KOPT-K1 (cell line): ENCODE results near the gene AJAP1.

ENCODE experiments used
- H3K27ac ChIP-seq: fragments of 200-600 bp; sonication (generic); 2 replicates; pipeline ENCODE4 v1.5.1; 2016; ENCODE audit warnings: antibody characterized with exemption, mild to moderate bottlenecking, low read depth, low read length; ENCODE audit not compliant: poor library complexity, severe bottlenecking
- H3K36me3 ChIP-seq: fragments of 200-600 bp; sonication (generic); 2 replicates; pipeline ENCODE4 v1.5.1; 2017; ENCODE audit warnings: antibody characterized with exemption, mild to moderate bottlenecking, low read length, moderate library complexity; ENCODE audit not compliant: insufficient read depth
- H3K9me3 ChIP-seq: fragments of 200-600 bp; sonication (generic); 2 replicates; pipeline ENCODE4 v1.5.1; 2017; ENCODE audit warnings: antibody characterized with exemption, low read length, mild to moderate bottlenecking; ENCODE audit not compliant: insufficient read depth, poor library complexity, severe bottlenecking

The AJAP1 gene

DNA sequence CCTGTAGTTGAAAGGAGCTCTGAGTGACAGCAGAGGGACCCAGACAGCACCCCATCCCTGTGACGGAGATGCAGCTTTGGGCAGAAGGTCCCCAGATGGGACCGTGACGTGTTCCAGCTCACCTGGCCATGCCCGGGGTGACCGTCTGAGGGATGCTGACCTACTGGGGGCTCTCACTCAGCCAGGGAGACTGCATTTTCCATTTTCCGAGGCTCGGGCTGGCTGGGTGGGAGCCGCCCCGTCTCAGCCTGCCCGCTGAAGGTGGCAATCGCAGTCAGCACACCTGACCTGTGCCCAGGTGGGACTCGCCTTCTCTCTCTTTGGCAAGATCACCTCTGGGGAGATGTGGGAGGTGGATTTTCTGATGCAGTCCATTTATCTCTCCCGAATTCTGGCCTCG lies 127.2 kb downstream of the AJAP1 start:
- Histone ChIP-seq H3K9me3 (no peaks in the 10 kb centered on the region), H3K27ac (no peak overlapping the region), H3K36me3 (no peaks in the 10 kb centered on the region)

DNA sequence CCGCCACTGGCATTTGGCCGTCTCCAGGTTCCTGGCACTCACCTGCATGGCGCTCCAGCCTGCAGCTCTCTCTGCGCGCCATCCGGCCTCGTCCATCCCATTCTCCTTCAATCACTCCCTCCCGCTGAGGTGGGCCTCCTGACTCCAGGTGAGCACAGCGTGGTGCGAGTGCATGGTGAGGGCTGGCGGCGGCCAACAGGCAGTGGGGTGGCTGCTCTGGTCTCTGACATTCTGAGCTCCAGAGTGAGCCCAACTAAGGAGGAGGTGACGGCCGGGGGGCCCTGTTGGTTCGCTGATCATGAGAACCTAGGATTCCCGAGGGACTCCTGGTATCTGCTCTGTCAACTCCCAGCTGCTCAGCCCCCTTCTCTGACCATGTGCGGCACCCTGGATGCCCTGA lies 130.4 kb downstream of the AJAP1 start:
- no peaks in the 10 kb centered on the region for H3K9me3 ChIP-seq
- H3K36me3 ChIP-seq: no peaks in the 10 kb centered on the region
- H3K27ac ChIP-seq: no peak overlapping the region

DNA sequence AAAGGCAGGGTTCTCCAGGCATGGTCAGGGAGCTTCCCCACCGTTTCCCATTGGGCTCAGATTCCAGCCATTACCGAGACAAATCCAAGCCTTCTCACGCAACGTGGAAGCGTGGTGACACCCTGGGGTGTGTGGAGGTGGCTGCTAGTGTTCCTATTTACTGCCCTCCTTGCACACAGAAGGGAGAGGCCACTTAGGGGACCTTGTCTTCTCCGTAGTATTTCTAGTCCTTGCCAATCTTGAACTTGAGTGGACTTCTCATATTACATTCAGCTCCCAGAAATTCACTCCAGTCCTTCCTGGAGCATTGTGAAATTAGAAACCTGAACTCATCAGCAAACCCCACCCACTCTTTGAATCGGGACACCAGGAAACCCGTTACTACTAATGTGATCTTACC lies 131.6 kb downstream of the AJAP1 start:
- Histone ChIP-seq H3K9me3 (no peaks in the 10 kb centered on the region), H3K36me3 (no peaks in the 10 kb centered on the region), H3K27ac (no peak overlapping the region)

DNA sequence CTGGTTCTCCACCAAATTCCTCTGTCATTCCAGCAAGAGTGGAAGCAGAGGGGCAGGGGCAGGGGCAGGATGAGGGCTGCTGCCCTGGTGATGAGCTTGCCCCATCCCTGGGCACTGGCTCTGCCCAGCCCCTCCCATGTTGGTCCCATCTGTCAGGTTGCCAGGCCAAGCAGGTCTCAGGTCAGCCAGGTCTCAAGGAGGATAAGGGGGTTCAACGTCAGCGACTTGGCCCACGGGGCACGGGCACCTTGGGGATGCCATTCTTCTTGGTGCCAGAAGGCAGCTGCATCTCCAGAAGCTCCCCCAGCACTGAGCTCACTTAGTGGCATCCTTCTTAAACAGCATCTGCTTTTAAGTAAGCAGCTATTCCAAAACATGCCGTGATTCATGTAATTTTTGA lies 133.1 kb downstream of the AJAP1 start:
- H3K9me3 ChIP-seq: no peaks in the 10 kb centered on the region
- no peaks in the 10 kb centered on the region for H3K36me3 ChIP-seq
- H3K27ac ChIP-seq: no peak overlapping the region

DNA sequence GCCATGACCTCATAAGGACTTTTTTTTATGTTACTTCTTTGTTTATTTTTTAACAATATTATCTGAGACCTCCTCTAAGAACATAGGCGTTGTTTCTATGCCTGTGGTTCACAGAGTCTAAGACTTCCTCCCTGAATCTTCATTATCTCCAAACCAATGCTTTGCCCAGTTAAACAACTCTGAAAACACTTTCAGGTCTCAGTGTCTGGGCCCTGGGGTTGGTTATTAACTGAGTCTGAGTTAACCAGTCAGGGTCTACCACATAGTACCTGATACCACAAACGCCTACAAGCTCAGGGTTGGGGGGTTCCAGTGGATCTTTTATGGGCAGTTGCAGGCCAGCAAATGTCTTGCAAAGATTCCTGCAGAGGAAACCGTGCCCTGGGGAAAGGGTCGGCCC lies 138.2 kb downstream of the AJAP1 start:
- Histone ChIP-seq H3K27ac (no peak overlapping the region), H3K9me3 (no peaks in the 10 kb centered on the region), H3K36me3 (no peaks in the 10 kb centered on the region)

DNA sequence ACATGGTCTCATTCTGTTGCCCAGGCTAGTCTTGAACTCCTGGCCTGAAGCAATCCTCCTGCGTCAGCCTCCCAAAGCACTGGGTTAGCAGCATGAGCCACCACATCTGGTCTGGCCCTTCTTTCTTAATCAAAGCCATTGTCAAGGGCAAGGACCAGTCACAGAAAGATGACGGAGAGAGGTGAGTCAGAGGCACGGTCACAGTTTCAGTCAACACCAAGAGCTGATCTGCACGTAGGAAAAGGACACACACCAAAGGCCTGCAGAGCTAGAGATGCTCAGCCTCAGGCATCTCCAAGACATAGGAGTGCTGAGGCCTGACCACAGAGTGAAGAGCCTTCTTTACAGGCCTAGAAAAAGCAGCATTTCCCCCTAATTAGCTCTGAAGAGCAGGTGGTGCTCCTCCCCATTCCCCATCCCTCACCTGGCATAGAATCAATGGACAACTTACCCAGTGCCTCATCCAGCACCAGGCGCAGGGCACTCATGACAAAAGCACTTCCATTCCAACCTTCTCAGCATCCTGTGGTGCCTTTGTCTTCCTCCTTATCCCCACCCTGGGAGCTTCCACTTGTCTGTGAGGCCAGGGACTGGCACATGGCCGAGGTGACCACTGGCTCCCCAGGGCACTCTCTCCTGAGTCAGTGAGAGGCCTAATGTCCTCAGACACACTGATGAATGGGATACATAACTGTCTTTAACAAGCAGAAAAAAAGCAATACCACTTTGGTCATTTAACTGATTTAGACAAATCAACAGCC lies 139.8 kb downstream of the AJAP1 start:
- no peaks in the 10 kb centered on the region for H3K36me3 ChIP-seq
- H3K9me3 ChIP-seq: no peaks in the 10 kb centered on the region
- no peak overlapping the region for H3K27ac ChIP-seq

DNA sequence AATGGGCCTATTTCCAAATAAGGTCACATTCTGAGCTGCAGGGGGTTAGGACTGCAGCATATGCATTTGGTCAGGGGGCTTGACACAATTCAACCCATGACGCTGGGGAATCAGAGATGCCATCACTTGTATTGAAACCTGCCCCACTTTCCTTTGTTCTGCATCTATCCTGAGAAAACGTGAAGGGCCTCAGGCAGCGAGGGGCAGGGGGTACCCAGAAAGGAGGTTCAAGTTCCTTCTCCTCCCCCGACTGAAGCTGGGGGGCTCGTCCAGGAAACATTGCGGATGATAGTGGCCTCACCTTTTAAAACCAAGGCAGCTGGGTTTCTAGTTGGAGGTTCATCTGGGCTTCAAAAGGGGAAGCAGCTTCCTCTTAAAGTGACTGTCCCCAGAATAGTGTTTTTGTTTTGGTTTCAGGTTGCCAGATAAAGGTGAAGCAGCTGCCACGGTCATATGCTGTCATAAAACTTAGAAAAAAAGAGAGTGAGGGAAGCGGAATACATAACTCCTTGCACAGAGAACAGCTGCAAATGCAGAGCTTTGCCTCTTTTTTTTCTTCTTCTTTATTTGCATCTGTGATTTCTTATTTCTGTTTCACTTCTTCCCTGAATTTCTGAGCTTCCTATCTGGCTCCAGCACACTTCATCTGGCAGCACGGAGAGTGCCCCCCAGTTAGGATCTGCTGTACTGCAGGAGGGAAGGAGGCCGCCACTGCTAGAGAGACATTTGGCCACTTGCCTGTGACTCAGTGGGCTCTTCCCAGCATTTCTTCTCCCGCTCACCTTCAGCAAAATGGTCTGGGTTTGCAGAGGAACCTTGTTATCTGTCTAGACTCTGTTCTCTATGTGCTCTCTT lies 142.0 kb downstream of the AJAP1 start:
- H3K9me3 ChIP-seq: peaks cover 5% of the 10 kb centered on the region
- no peak overlapping the region for H3K27ac ChIP-seq
- H3K36me3 ChIP-seq: no peaks in the 10 kb centered on the region

DNA sequence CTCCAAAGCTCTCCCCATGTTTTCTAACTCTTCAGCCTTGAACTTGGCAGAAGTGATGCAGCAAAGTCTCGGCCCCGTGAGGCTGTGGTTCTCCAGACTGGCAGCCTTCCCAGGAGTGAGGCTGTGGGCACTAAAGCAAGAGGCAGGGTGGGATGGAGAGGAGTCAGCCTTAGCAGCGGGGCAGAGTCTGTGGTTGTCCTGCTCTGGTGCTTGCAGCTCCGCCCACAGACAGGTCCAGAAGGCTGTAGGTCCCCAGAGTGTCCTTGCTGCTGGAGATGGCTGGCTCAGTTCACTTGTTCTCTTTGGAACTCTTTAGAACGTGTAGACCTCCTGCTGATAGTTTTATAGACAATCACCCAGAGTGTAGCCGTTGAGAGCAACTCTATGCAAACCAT lies 142.6 kb downstream of the AJAP1 start:
- H3K27ac ChIP-seq: no peak overlapping the region
- peaks cover 5% of the 10 kb centered on the region for H3K9me3 ChIP-seq

DNA sequence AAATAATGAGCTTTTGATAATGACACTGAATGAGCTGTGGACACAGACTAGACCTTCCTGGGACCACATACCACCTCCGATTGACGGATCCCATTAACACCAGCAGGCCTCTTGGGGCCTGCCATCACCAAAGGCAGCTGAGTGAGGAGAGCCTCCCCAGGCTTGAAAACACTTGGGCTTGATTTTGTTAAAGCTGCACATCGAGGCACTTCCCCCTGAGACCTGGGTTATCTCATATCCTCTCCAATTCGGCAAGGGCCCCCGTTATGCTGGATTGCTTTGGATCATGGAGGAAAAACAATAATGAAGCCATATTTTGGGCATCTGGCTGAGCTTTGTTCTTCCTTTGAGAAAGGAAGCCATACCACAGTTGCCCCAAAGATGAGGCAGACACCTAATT lies 143.0 kb downstream of the AJAP1 start:
- Histone ChIP-seq H3K36me3 (no peaks in the 10 kb centered on the region), H3K9me3 (peaks cover 5% of the 10 kb centered on the region), H3K27ac (no peak overlapping the region)

More for the DNA sequence above, 142.6 kb downstream of the AJAP1 start:
- no peaks in the 10 kb centered on the region for H3K36me3 ChIP-seq

DNA sequence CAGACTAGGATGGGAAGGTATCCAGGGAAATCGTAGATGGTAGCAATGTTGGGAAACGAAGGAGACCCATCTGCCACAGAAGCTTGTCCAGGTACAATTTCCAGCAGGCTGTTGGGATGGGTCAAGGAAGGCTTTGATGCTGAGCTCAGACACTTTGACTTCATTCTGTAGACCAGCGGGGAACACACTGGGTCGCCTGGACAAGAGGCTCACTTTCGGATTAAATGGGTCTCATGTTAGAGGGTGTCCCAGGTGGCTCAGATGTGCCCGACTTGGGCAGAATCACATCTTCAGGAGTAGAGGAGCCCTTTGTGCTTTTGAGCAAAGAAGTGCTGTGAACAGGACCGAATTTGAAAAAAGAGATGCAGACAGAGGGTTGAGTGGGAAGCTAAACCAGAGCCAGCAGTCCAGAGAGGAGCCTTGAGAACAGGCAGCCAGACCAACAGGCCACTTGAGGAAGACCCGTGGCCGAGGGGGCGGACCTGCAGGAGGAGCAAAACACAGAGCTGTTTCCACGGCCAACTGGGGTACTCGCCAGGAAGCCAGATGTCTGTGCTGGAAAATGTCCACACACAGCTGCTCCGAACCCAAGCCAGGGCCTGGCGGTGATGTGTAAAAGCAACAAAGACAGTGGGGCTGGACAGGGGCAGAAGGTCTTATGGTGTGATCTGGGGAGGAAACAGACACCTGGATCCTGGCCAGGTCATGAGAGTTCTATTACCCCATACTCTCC lies 146.9 kb downstream of the AJAP1 start:
- peaks cover 5% of the 10 kb centered on the region for H3K9me3 ChIP-seq
- no peaks in the 10 kb centered on the region for H3K36me3 ChIP-seq
- H3K27ac ChIP-seq: no peak overlapping the region

DNA sequence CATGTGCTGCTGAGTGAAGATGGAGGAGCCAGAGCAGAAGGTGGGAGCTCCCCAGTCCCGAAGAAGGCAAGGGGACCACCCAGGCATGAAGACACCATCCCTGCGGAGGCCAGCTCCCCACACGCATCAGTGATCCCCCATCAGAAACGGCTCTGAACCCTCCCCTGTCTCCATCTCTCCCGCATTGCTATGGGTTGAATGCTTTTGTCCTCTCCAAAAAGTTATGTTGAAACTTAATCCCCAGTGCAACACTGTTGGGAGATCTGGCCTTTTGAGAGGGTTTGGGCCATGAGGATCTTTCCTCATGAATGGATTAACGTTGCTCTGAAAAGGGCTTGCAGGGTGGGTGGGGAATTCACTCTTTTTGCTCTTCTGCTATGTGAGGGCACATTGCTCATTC lies 147.6 kb downstream of the AJAP1 start:
- Histone ChIP-seq H3K36me3 (no peaks in the 10 kb centered on the region), H3K27ac (no peak overlapping the region), H3K9me3 (peaks cover 8% of the 10 kb centered on the region)

DNA sequence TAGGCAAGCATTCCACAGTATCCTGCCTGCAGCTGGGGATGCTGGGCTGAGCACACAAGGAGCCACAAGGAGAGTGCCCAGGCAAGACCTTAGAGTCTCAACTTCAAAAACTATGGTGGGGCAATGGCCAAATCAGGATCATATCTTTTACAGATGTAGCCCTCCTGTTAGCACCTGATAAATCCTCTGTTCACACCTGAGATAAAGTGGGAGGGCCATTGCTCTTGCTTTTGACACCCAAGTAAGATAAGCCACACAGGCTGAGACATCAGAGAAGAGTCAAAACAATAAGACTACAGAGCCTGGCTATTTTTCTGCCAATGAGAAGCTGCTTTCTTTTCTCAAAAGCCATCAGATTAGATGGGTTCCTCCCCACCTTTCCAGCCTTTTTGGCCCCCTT lies 148.9 kb downstream of the AJAP1 start:
- Histone ChIP-seq H3K27ac (no peak overlapping the region), H3K36me3 (no peaks in the 10 kb centered on the region), H3K9me3 (peaks cover 12% of the 10 kb centered on the region)

DNA sequence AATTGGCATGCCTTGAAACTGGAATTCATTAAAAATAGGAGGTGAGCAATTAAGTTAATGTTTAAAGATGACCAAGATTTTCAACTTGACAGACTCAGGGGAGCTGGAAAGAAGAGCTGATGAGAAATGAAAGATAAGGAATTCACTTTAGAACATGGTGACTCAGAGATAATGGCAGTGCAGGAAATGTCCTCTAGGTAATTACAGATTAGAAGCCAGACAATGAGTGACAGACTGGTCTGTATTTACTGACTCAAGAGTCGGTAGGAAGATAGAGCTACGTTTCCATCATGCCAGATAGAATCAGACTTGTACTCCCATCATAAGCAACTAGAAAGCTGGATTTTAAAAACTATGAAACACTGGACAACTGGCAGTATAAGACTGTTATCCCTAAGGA lies 151.6 kb downstream of the AJAP1 start:
- H3K27ac ChIP-seq: no peak overlapping the region
- peaks cover 7% of the 10 kb centered on the region for H3K9me3 ChIP-seq
- H3K36me3 ChIP-seq: no peaks in the 10 kb centered on the region

DNA sequence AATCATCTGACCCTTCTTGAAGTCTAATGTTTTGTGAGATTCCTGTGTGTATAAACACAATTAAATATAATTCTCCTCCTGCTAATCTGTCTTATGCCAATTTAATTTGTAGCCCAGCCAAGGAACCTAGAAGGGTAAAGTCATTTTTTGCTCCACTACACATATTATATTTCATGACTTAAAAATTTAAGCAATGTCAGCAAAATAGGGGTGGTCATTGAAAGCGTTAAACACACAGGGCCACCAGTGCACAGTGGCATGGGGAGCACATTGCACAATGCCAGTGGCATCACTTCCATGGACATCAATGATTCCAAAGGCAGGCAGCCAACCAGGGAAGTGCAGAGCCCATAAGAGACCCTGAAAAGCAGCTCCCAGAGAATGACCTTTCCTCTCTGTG lies 166.1 kb downstream of the AJAP1 start:
- Histone ChIP-seq H3K9me3 (peaks cover 5% of the 10 kb centered on the region), H3K27ac (no peak overlapping the region), H3K36me3 (no peaks in the 10 kb centered on the region)

DNA sequence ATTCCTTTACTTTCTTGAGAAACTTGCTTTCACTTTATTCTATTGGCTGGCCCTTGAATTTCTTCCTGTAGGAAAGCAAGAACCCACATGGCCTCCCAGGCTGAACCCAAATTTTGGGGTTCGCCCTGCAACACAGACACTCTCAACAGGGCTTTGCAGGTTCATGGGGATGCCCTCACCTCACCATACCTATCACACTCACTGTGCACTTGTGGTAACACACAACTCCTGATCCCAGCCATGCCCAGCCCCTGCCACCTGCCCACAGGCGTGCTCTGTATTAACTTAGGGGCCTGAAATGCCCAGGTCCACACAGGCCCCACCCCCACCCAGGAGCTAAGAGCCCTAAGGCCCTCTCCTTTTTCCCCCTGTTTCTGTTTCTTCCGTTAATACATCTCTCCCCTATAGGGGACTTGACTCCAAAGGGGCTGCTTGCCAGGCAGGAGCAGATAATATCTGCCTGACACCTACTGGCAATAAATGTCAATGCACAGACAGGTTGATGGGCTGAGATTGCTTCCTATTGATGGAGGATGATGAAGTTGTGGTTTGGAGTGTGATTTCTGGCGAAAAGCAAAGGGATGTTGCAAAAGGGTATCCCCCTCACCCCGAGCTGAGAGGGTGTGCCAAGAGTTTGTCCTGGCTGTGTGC lies 171.5 kb downstream of the AJAP1 start:
- Histone ChIP-seq H3K27ac (no peak overlapping the region), H3K36me3 (no peaks in the 10 kb centered on the region), H3K9me3 (peaks cover 5% of the 10 kb centered on the region)
